ENCODE data around the gene PTPRC.

PTPRC gene

DNA sequence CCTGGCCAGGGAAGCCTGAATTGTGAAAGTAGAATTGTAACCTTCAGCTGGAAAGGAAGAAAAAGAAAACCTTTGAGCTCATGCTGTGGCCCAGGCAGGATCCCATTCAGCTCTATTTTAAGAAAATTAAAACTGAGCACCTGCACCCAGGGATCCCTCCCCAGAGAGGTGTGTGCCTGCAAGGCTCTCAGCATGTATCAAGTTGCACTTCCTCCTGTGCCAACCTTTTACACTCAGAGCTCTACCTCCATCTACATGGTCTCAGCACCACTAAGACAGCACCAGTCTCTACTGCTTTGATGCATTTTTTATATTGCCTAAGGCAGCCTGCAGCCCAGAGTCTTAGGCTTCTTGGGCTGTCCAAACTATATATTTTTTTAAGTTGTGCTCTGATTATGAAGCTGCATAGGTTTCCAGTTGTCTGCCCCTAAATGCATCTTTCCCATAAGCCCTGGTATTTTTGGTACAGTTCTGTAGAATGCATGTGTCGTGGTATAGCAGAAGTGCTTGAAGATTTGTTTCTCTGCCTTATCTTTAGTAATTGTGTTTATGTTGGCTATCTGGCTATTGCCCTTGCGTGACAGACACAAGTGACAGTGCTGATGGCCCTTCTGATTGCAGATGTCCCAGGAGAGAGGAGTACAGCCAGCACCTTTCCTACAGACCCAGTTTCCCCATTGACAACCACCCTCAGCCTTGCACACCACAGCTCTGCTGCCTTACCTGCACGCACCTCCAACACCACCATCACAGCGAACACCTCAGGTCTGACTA is 63.1 kb downstream of the PTPRC start:
- ChIA-PET CTCF (interaction anchor here (1.0 to 2.6 kb wide), 10 partner anchors 10 to 542 kb away, joined by 3 to 11 read pairs (median 4); no protein-coding TSS in a partner anchor), POLR2A (no interaction called here)
- no peak for DNase-seq (ENCODE audit: extremely low spot score)
- TF ChIP-seq CTCF (IDR thresholded peaks at IDR 0.05; ENCODE audit: control extremely low read depth, extremely low read depth, low read depth, missing control alignments) = no peak

- ChIA-PET CTCF (no interaction called here), POLR2A (no interaction called here)
- no peak for DNase-seq (ENCODE audit: extremely low spot score)
- TF ChIP-seq CTCF (IDR thresholded peaks at IDR 0.05; ENCODE audit: control extremely low read depth, extremely low read depth, low read depth, missing control alignments) = no peak
These were observed 70.1 kb downstream of the PTPRC start for GRCh38 chr1:198708761-198709525.

GRCh38 chr1:198711837-198712236 is 73.0 kb downstream of the PTPRC start:
- CTCF ChIA-PET = interaction anchor here (0.9 to 1.5 kb wide), 2 partner anchors 9 to 42 kb away, joined by 3 to 4 read pairs; no protein-coding TSS in a partner anchor
- no peak for DNase-seq (ENCODE audit: extremely low spot score)
- POLR2A ChIA-PET = interaction anchor here (0.6 kb wide), 1 partner anchor 1675 kb away, joined by 8 read pairs; no protein-coding TSS in a partner anchor
- no peak for TF ChIP-seq CTCF (IDR thresholded peaks at IDR 0.05; ENCODE audit: control extremely low read depth, extremely low read depth, low read depth, missing control alignments)

DNA sequence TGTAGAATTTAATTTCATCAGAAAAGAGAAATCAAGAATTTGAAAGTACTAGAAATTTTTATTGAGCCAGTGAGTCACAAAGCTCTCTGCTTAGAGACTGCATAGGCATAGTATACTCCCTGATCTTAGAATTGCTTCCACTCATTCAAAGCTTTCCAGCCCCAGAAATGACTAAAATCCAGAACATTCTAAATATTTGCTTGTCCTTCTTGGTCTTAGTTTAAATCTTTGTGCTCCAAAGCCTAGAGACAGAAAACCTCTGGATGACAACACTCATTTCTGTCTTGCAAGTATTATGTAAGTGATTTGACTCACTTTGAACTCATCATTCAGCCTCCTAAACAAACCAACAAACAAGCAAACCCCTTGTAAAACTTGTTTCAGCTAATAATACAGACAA is 74.2 kb downstream of the PTPRC start:
- TF ChIP-seq CTCF (IDR thresholded peaks at IDR 0.05; ENCODE audit: control extremely low read depth, extremely low read depth, low read depth, missing control alignments) = no peak
- ChIA-PET POLR2A (no interaction called here), CTCF (interaction anchor here (1.3 kb wide), 1 partner anchor 12 kb away, joined by 3 read pairs; no protein-coding TSS in a partner anchor)
- no peak for DNase-seq (ENCODE audit: extremely low spot score)

DNA sequence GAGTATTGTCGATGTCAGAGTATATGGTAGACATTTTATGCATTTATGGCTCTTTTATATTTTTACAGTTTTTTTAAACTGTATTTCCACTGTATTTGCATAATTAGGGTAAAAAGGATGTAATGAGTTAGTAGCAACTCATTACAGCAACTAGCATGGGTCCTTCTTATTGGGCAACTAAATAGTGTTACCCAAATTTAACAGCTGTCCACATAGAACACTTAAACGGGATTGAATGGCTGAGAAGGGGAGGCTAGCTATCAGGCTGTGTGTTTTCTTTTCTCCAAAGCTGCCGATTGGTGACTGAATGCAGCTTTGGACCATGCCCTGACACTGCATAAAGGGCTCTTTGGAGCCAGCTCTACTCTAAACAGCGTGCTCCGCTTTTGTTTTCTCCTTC is 75.4 kb downstream of the PTPRC start:
- TF ChIP-seq CTCF (IDR thresholded peaks at IDR 0.05; ENCODE audit: control extremely low read depth, extremely low read depth, low read depth, missing control alignments) = no peak
- POLR2A ChIA-PET = no interaction called here
- CTCF ChIA-PET = interaction anchor here (0.8 to 1.4 kb wide), 3 partner anchors 10 to 32 kb away, joined by 3 to 6 read pairs (median 3); no protein-coding TSS in a partner anchor
- DNase-seq (ENCODE audit: extremely low spot score) = no peak

- CTCF ChIA-PET = interaction anchor here (0.9 kb wide), 1 partner anchor 14 kb away, joined by 3 read pairs; no protein-coding TSS in a partner anchor
- no peak for TF ChIP-seq CTCF (IDR thresholded peaks at IDR 0.05; ENCODE audit: control extremely low read depth, extremely low read depth, low read depth, missing control alignments)
- DNase-seq (ENCODE audit: extremely low spot score) = no peak
- POLR2A ChIA-PET = no interaction called here
These were observed 77.2 kb downstream of the PTPRC start for GRCh38 chr1:198716051-198716450.
